ENCODE results near the gene KSR2.

KSR2 gene

DNA sequence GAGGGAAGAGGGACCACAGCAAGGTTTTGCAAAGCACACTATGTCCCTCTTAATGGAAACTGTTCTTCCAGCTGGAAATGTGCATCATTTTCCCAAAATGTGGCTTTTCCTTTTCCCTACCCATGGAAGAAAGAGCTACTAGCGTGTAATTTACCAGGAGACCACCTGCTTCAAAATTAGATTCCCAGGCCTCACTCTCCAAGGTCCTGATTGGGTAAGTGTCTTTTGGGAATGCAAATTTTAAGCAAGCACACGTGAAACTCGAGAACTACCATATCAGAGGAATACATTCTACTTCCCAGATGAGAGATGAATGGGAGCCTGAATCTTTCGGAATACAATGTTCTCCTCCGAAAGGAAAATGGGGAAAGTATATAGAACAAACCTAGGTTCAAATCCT is 405.8 kb downstream of the KSR2 start:
- no peak overlapping the region for H3K4me3 ChIP-seq (ENCODE audit: low read depth, low read length)
- TF ChIP-seq, protein P1, sequence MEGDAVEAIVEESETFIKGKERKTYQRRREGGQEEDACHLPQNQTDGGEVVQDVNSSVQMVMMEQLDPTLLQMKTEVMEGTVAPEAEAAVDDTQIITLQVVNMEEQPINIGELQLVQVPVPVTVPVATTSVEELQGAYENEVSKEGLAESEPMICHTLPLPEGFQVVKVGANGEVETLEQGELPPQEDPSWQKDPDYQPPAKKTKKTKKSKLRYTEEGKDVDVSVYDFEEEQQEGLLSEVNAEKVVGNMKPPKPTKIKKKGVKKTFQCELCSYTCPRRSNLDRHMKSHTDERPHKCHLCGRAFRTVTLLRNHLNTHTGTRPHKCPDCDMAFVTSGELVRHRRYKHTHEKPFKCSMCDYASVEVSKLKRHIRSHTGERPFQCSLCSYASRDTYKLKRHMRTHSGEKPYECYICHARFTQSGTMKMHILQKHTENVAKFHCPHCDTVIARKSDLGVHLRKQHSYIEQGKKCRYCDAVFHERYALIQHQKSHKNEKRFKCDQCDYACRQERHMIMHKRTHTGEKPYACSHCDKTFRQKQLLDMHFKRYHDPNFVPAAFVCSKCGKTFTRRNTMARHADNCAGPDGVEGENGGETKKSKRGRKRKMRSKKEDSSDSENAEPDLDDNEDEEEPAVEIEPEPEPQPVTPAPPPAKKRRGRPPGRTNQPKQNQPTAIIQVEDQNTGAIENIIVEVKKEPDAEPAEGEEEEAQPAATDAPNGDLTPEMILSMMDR (IDR thresholded peaks at IDR 0.05; ENCODE audit: low read depth, low read length): no peak

GRCh38 chr12:117561990-117562389 is 406.8 kb downstream of the KSR2 start:
- TF ChIP-seq, protein P1 (IDR thresholded peaks at IDR 0.05; ENCODE audit: low read depth, low read length): no peak
- no peak overlapping the region for H3K4me3 ChIP-seq (ENCODE audit: low read depth, low read length)

DNA sequence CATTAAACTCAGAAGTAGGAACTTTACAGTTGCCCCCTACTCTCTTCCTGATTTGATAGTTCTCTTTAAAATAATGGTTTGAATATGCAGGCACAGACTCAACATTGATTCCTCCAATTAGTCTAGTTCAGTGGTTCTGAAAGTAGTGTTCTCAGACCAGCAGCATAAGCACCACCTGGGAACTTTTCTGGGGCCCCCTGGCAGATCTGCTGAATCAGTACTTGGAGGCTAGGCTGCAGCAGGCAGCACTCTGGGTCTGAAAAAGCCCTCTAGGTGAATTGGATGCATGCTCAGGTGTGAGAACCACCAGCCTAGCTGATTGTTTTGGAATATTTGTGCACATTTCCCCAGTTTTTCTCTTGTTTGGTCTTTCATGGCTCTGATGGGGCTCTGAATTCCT is 408.8 kb downstream of the KSR2 start:
- no peak overlapping the region for H3K4me3 ChIP-seq (ENCODE audit: low read depth, low read length)
- TF ChIP-seq, protein P1 (IDR thresholded peaks at IDR 0.05; ENCODE audit: low read depth, low read length): no peak

DNA sequence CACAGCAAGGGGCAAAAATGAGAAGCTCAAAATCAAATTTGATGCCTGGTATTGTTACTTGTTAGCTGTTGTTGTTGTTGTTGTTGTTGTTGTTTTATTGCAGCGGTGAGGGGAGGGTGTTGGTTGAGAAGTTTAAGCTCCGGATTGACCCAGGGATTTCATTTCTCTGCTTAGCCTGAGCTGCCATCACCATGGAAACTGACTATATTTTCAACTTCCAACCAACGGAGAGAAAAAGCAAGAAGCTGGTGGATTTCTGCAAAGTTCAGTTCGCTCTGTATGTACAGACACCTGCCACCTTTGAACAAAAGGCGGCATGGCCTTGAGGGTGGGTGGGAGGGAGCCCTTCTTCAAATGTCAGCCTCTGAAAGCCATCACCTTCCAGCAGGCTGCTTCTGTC is 412.9 kb downstream of the KSR2 start:
- H3K4me3 ChIP-seq (ENCODE audit: low read depth, low read length): no peak overlapping the region
- TF ChIP-seq, protein P1 (IDR thresholded peaks at IDR 0.05; ENCODE audit: low read depth, low read length): no peak

DNA sequence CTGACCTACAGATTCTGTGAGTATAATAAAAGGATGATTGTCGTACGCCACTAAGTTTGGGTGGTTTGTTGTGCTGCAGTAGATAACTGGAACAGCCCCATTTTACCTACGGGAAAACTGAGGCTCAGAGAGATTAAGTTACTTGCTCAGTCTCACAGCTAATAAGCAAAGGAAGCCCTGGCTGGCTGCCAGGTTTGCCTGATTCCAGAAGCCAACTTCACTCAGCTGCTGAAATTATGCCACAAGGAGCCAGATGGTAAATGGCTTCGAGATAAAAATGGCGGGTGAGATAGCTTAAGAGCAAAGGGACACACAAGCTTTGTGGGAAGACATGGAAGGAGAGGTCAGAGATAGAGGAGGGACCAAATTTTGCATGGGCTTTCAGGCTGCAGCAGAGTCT is 415.8 kb downstream of the KSR2 start:
- H3K4me3 ChIP-seq (ENCODE audit: low read depth, low read length): no peak overlapping the region
- TF ChIP-seq, protein P1 (IDR thresholded peaks at IDR 0.05; ENCODE audit: low read depth, low read length): no peak

DNA sequence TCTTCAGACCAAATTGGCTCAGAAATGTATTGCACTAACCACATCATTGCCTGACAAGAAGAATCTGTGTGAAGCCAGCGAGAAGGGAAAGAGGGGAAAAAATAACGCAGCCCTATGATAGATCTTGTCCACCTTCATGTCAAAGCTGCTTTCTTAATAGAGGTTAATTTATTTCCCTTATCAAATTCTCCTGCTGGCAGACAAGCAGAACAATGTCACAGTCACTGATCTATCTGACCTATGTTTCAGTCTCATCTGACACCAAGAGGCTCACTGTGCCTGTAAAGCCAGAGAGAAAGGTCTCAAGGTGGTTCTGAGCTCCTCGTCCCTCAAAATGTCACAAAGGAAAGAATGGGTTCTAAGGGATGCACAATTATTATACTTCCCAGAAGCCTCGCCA is 417.1 kb downstream of the KSR2 start:
- TF ChIP-seq, protein P1 (IDR thresholded peaks at IDR 0.05; ENCODE audit: low read depth, low read length): no peak
- no peak overlapping the region for H3K4me3 ChIP-seq (ENCODE audit: low read depth, low read length)

GRCh38 chr12:117547209-117547608 is 421.6 kb downstream of the KSR2 start:
- H3K4me3 ChIP-seq (ENCODE audit: low read depth, low read length): no peak overlapping the region
- TF ChIP-seq, protein P1 (IDR thresholded peaks at IDR 0.05; ENCODE audit: low read depth, low read length): no peak
